Activated T-helper 2 cell treated with anti-CD3 and anti-CD28 coated beads, Interferon-gamma antibody, Interleukin-2, Interleukin-4, amounts not matched to agents 10 μg/mL and 5 μg/mL and 100 μg/mL, durations not matched to agents 14 hours and 24 hours and 36 hours (primary cell): Measurements from ENCODE around the gene ABRAXAS1. TPM values are rescaled to one million over a fixed set of nuclear protein-coding genes. Genes with fewer than 3 reads are reported as not detected.

Experiments used
- DNase-seq: peaks from one replicate; pipeline ENCODE4 v3.0.0; 2021; ENCODE audit warnings: low spot score
- H3K27ac Mint-ChIP-seq: one replicate; pipeline ENCODE4 v1.8.0; 2021; ENCODE audit warnings: mixed read lengths
- H3K27me3 Mint-ChIP-seq: one replicate; pipeline ENCODE4 v1.8.0; 2021; ENCODE audit warnings: low read depth, mixed read lengths
- H3K36me3 Mint-ChIP-seq: one replicate; pipeline ENCODE4 v1.8.0; 2021; ENCODE audit warnings: low read depth, mixed read lengths
- H3K4me1 Mint-ChIP-seq: one replicate; pipeline ENCODE4 v1.8.0; 2021; ENCODE audit warnings: low read depth, mixed read lengths
- H3K4me3 Mint-ChIP-seq: one replicate; pipeline ENCODE4 v1.8.0; 2021; ENCODE audit warnings: low read depth, mild to moderate bottlenecking, moderate library complexity, mixed read lengths
- H3K9me3 Mint-ChIP-seq: one replicate; pipeline ENCODE4 v1.8.0; 2021; ENCODE audit warnings: mixed read lengths
- intact Hi-C: fragments of 100-400 bp; cut with micrococcal nuclease; formaldehyde crosslinking; loops from one replicate; pipeline ENCODE4 v1.15.1; 2023
- total RNA-seq: library from RNA; stranded (reverse); gene quantifications from 2 replicates; pipeline ENCODE4 v1.2.3, GENCODE V29; 2022

ABRAXAS1 gene
- total RNA-seq, 1 donor from 2014 or later: 15.7 TPM

- DNase-seq: no peak
- Mint-ChIP-seq H3K9me3 (no peaks in the 10 kb centered on the region), H3K27me3 (no peaks in the 10 kb centered on the region), H3K27ac (no peak overlapping the region), H3K4me3 (no peak overlapping the region), H3K4me1 (no peaks in the 10 kb centered on the region), H3K36me3 (peaks cover 29% of the 10 kb centered on the region)
- intact Hi-C loops: no loop called here
Observed at GRCh38 chr4:83436680-83437079, 48.2 kb downstream of the ABRAXAS1 start.

GRCh38 chr4:83431200-83431599, 53.7 kb downstream of the ABRAXAS1 start:
- Mint-ChIP-seq H3K4me1 (peaks cover under 1% of the 10 kb centered on the region), H3K4me3 (no peak overlapping the region), H3K36me3 (peaks cover 33% of the 10 kb centered on the region), H3K27me3 (no peaks in the 10 kb centered on the region), H3K27ac (no peak overlapping the region), H3K9me3 (no peaks in the 10 kb centered on the region)
- no peak for DNase-seq
- intact Hi-C loops: no loop called here

DNA sequence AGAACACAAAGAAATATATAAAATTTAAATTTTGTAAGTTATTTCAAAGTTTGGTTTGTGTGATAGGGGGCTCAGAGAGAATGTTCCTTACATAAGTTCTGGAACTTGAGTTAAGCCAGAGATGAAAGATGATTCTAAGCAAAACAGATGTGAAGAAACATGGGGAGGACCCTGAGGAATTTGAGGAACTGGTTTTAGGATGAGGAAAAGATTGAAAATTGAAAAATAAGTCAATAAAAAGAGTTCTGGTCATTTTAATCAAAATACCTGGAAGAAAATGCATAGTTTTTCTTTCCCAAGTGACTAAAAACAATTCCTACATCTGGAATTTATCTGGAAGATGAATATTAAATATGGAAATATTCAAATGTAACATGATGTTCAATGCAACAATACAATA, 66.7 kb downstream of the ABRAXAS1 start:
- intact Hi-C loops: no loop called here
- Mint-ChIP-seq H3K27ac (no peak overlapping the region), H3K36me3 (peaks cover 43% of the 10 kb centered on the region), H3K4me1 (no peaks in the 10 kb centered on the region), H3K27me3 (no peaks in the 10 kb centered on the region), H3K4me3 (no peak overlapping the region), H3K9me3 (no peaks in the 10 kb centered on the region)
- DNase-seq: no peak

GRCh38 chr4:83417566-83417965, 67.3 kb downstream of the ABRAXAS1 start:
- no peaks in the 10 kb centered on the region for H3K27me3 Mint-ChIP-seq
- no peak overlapping the region for H3K4me3 Mint-ChIP-seq
- peaks cover 48% of the 10 kb centered on the region for H3K36me3 Mint-ChIP-seq
- H3K9me3 Mint-ChIP-seq: no peaks in the 10 kb centered on the region
- DNase-seq: no peak
- intact Hi-C loops: no loop called here
- no peak overlapping the region for H3K27ac Mint-ChIP-seq
- H3K4me1 Mint-ChIP-seq: no peaks in the 10 kb centered on the region

- Mint-ChIP-seq H3K4me3 (no peak overlapping the region), H3K27me3 (no peaks in the 10 kb centered on the region), H3K36me3 (peaks cover 45% of the 10 kb centered on the region), H3K4me1 (no peaks in the 10 kb centered on the region), H3K9me3 (no peaks in the 10 kb centered on the region), H3K27ac (no peak overlapping the region)
- no peak for DNase-seq
- intact Hi-C loops: no loop called here
Observed at GRCh38 chr4:83413676-83414075, 71.2 kb downstream of the ABRAXAS1 start.

Other genes with a start within 250 kb of the ABRAXAS1 start
- gene COQ2, start 200.3 kb downstream of the ABRAXAS1 start, total RNA-seq: 19.5 and 20.6 TPM in 2 replicates
- gene HPSE, start 150.3 kb downstream of the ABRAXAS1 start, total RNA-seq: 9.7 TPM in 2 replicates
- 11.0 and 11.9 TPM in 2 replicates for gene HELQ, start 29.3 kb downstream of the ABRAXAS1 start, total RNA-seq
- 72.2 and 73.8 TPM in 2 replicates for gene MRPS18C, start 29.0 kb downstream of the ABRAXAS1 start, total RNA-seq
- gene GPAT3, start 51.0 kb upstream of the ABRAXAS1 start, total RNA-seq: 8.8 and 9.7 TPM in 2 replicates